Tibial nerve (tissue), 4 donors: ENCODE data around the gene EMD. TPM values are rescaled to one million over a fixed set of nuclear protein-coding genes. Genes with fewer than 3 reads are reported as not detected.

ENCODE experiments used
- DNase-seq, 2 donors: peaks; one replicate each; pipeline ENCODE4 v3.0.0-alpha.2; 2019; ENCODE audit warnings: low spot score in 2 of 2
- H3K27ac ChIP-seq, 4 donors: fragments of 200-600 bp; sonication (generic) in 3 of 4; one replicate each; pipeline ENCODE4 v1.5.1; 2017 to 2019; ENCODE audit warnings: mild to moderate bottlenecking in 1 of 4
- H3K27me3 ChIP-seq, 2 donors: fragments of 200-600 bp; sonication (generic) in 1 of 2; one replicate each; pipeline versions ENCODE4 v1.5.1 to v1.6.0; 2017 to 2019
- H3K36me3 ChIP-seq, 3 donors: fragments of 200-600 bp; sonication (generic); one replicate each; pipeline ENCODE4 v1.5.1; 2018 to 2019
- H3K4me1 ChIP-seq, 4 donors: fragments of 200-600 bp; sonication (generic) in 3 of 4; one replicate each; pipeline ENCODE4 v1.5.1; 2017 to 2019
- H3K4me3 ChIP-seq, 4 donors: fragments of 200-600 bp; sonication (generic) in 3 of 4; one replicate each; pipeline ENCODE4 v1.5.1; 2017 to 2019; ENCODE audit warnings: mild to moderate bottlenecking in 1 of 4, moderate library complexity in 1 of 4
- H3K9me3 ChIP-seq, 4 donors: fragments of 200-600 bp; sonication (generic) in 3 of 4; one replicate each; pipeline ENCODE4 v1.5.1; 2017 to 2019
- EP300 ChIP-seq, 2 donors: sonication (generic); formaldehyde crosslinking; IDR thresholded peaks; one replicate each; pipeline ENCODE4 v1.6.1; 2017; ENCODE audit warnings: antibody characterized with exemption in 2 of 2, mild to moderate bottlenecking in 1 of 2
- POLR2A ChIP-seq, 2 donors: fragments of 450-650 bp; IDR thresholded peaks; one replicate each; pipeline ENCODE4 v1.6.1; 2017; ENCODE audit warnings: antibody characterized with exemption in 2 of 2, mild to moderate bottlenecking in 2 of 2, moderate library complexity in 2 of 2
- WGBS, 2 donors: methylation state at CpG; one replicate each; pipeline ENCODE4 v1.1.5; 2018; 5-methylcytosine and 5-hydroxymethylcytosine counted together
- total RNA-seq, 4 donors: library from RNA; depleted of rRNA; stranded (reverse); fragments of >200 nt; gene quantifications; one replicate each; pipeline ENCODE4 v1.1.0, GENCODE V29; 2016
- TF ChIP-seq, protein P1 (sequence below), 5 experiments: fragments of 200-600 bp in 3 of 5; fragments of 450-650 bp in 2 of 5; sonication (generic) in 3 of 5; IDR thresholded peaks; one replicate each; pipeline ENCODE4 v1.5.1; 2016 to 2019; ENCODE audit warnings: antibody characterized with exemption in 5 of 5, mild to moderate bottlenecking in 3 of 5, moderate library complexity in 2 of 5

Gene EMD
- total RNA-seq, 4 donors from 2014 or later = 38.0 to 72.6 (median 46.7) TPM

DNA sequence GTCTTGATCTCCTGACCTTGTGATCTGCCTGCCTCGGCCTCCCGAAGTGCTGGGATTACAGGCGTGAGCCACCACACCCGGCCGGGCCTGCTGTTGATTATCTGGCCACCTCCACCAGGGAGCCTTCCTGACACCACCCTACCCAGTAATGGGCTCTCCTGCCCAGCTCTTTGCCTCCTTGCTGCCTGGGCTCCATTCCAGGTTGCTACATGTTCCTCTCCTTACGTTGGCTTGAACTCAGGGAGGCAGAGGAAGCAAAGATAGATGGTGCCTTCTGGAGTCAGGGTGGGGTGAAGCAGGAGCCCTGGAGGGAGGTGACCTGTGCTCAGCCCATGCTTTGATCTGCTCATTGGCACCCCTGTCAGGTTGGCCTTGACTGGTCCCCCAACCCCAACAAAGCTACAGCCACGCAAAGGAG lies 31.0 kb upstream of the EMD start:
- DNase-seq = no peak
- TF ChIP-seq EP300 (IDR thresholded peaks at IDR 0.05) (no peak), POLR2A (IDR thresholded peaks at IDR 0.05) (no peak)
- TF ChIP-seq, protein P1, sequence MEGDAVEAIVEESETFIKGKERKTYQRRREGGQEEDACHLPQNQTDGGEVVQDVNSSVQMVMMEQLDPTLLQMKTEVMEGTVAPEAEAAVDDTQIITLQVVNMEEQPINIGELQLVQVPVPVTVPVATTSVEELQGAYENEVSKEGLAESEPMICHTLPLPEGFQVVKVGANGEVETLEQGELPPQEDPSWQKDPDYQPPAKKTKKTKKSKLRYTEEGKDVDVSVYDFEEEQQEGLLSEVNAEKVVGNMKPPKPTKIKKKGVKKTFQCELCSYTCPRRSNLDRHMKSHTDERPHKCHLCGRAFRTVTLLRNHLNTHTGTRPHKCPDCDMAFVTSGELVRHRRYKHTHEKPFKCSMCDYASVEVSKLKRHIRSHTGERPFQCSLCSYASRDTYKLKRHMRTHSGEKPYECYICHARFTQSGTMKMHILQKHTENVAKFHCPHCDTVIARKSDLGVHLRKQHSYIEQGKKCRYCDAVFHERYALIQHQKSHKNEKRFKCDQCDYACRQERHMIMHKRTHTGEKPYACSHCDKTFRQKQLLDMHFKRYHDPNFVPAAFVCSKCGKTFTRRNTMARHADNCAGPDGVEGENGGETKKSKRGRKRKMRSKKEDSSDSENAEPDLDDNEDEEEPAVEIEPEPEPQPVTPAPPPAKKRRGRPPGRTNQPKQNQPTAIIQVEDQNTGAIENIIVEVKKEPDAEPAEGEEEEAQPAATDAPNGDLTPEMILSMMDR (IDR thresholded peaks at IDR 0.05) = no peak
- WGBS, 2 donors = 53 to 86% methylated on average over 2 to 7 of the region's 7 CpGs
- H3K4me1 ChIP-seq = no peaks in the 10 kb centered on the region
- H3K9me3 ChIP-seq = no peaks in the 10 kb centered on the region
- peaks cover 0 to 51% (median 5%) of the 10 kb centered on the region in 3 donors for H3K36me3 ChIP-seq
- H3K4me3 ChIP-seq = no peak overlapping the region
- no peak overlapping the region for H3K27ac ChIP-seq
- no peaks in the 10 kb centered on the region for H3K27me3 ChIP-seq

DNA sequence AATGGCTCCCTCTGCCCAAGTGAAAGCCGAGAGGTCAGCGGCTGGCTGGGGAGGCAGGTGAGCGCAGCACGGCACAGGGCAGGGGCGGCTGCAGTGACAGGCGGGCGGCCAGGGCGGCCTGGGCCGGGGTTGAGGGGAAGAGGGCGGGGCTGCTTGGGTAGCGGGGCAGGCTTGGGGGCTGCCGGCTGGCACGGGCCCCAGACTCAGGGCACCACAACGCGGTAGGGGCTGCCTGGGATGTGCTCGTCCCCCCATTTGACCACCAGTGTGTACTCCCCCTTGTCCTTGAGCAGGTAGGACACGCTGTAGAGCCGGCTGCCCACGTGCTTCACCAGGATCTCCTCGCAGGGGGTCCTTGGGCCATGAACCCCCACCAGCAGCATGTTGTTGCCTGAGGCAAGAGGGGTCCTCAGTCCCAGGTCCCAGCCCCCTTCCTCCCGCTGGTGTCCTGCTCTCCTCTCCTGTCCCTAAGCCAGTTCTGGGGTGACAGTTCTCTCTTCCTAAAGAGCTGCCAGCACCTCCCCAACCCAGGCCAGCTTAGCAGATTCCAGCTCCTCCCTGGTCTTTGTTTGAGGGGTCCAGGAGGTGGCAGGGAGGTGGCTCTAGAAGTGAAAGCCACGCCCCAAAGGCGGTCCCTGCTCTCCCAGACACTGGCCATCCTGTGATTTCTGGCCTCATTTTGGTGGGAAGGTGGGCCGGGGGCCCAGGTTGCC lies 30.3 kb upstream of the EMD start:
- H3K36me3 ChIP-seq = peaks cover 0 to 57% (median 5%) of the 10 kb centered on the region in 3 donors
- no peak overlapping the region for H3K27ac ChIP-seq
- no peaks in the 10 kb centered on the region for H3K9me3 ChIP-seq
- TF ChIP-seq EP300 (IDR thresholded peaks at IDR 0.05) (no peak), POLR2A (IDR thresholded peaks at IDR 0.05) (no peak)
- TF ChIP-seq, protein P1 (IDR thresholded peaks at IDR 0.05) = no peak
- no peak overlapping the region for H3K4me3 ChIP-seq
- no peaks in the 10 kb centered on the region for H3K27me3 ChIP-seq
- WGBS, 2 donors = 91 to 96% methylated on average over 4 to 8 of the region's 24 CpGs
- no peak for DNase-seq
- H3K4me1 ChIP-seq = no peaks in the 10 kb centered on the region

DNA sequence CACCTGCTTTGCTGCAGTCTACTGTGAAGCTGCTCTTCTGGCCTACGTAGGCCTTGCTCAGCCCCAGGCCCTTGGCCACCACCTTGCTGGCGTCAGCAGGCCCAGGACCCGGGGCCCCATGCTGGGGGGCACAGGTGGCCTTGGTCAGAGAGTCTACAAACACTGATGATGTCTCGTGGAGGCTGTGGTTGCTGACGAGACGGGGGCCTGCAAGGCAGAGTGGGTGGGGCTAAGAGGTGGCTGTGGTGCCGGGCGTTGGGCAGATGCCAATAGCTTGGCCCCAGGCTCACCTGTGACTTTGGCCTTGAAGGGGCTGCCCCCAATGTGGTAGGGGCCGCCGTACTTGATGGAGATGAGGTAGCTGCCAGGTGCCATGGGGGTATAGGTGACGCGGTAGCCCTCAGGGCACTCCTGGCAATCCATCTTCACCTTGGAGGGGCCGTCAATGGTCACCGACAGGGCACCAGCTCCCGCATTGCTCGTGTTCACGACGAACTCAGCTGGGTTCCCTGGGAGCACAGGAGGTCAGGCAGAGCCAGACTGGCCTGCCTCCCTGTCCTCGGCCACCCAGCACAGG lies 29.6 kb upstream of the EMD start:
- 77% methylated on average over 13 of the region's 19 CpGs; no CpG with 5 or more reads in 1 of the 2 donors for WGBS, 2 donors
- no peak overlapping the region for H3K4me3 ChIP-seq
- H3K9me3 ChIP-seq = no peaks in the 10 kb centered on the region
- H3K27me3 ChIP-seq = no peaks in the 10 kb centered on the region
- H3K4me1 ChIP-seq = no peaks in the 10 kb centered on the region
- no peak for DNase-seq
- H3K27ac ChIP-seq = no peak overlapping the region
- TF ChIP-seq EP300 (IDR thresholded peaks at IDR 0.05) (no peak), POLR2A (IDR thresholded peaks at IDR 0.05) (no peak)
- TF ChIP-seq, protein P1 (IDR thresholded peaks at IDR 0.05) = no peak
- H3K36me3 ChIP-seq = peaks cover 0 to 64% (median 5%) of the 10 kb centered on the region in 3 donors

DNA sequence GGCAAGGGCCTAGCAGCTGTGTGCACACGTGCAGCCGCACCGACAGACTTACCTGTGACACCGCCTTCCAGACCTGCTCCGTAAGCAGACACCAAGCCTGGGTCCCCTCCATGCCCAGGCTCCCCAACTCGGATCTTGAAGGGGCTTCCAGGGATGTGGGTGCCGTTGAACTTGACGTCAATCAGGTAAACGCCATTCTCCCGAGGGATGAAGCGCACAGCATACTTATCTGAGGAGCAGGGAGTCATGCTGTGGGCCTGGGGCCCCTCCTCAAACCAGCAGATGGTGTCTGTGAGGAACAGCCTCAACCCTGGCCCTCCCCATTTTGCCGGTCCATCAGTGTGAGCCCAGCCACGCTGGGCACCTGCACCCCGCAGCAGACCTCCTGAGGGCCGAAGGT lies 29.1 kb upstream of the EMD start:
- H3K9me3 ChIP-seq = no peaks in the 10 kb centered on the region
- 60 to 85% methylated on average over 4 to 14 of the region's 15 CpGs for WGBS, 2 donors
- H3K27ac ChIP-seq = no peak overlapping the region
- DNase-seq = no peak
- peaks cover 0 to 69% (median 5%) of the 10 kb centered on the region in 3 donors for H3K36me3 ChIP-seq
- TF ChIP-seq, protein P1 (IDR thresholded peaks at IDR 0.05) = no peak
- no peak for TF ChIP-seq EP300 (IDR thresholded peaks at IDR 0.05)
- no peak for TF ChIP-seq POLR2A (IDR thresholded peaks at IDR 0.05)
- H3K4me3 ChIP-seq = no peak overlapping the region
- no peaks in the 10 kb centered on the region for H3K27me3 ChIP-seq
- no peaks in the 10 kb centered on the region for H3K4me1 ChIP-seq
